Glomerular endothelial cell (primary cell): ENCODE measurements around the gene CDCP2. TPM values are rescaled to one million over a fixed set of nuclear protein-coding genes. Genes with fewer than 3 reads are reported as not detected.
"Not testable (repeated sequence)": the region's sequence is repeated elsewhere in the genome, so short reads cannot be mapped to it uniquely, and the experiment has no call there.

ENCODE experiments used
- DNase-seq: peaks from one replicate; pipeline ENCODE4 v3.0.0-alpha.2; 2011; ENCODE audit warnings: low read depth, low spot score; ENCODE audit errors: extremely low read depth
- total RNA-seq: library from RNA; depleted of rRNA; stranded (reverse); fragments of >200 nt; gene quantifications from 2 replicates; pipeline ENCODE4 v1.2.3, GENCODE V29; 2015

Gene CDCP2
- total RNA-seq, 1 donor from 2014 or later: not detected

DNA sequence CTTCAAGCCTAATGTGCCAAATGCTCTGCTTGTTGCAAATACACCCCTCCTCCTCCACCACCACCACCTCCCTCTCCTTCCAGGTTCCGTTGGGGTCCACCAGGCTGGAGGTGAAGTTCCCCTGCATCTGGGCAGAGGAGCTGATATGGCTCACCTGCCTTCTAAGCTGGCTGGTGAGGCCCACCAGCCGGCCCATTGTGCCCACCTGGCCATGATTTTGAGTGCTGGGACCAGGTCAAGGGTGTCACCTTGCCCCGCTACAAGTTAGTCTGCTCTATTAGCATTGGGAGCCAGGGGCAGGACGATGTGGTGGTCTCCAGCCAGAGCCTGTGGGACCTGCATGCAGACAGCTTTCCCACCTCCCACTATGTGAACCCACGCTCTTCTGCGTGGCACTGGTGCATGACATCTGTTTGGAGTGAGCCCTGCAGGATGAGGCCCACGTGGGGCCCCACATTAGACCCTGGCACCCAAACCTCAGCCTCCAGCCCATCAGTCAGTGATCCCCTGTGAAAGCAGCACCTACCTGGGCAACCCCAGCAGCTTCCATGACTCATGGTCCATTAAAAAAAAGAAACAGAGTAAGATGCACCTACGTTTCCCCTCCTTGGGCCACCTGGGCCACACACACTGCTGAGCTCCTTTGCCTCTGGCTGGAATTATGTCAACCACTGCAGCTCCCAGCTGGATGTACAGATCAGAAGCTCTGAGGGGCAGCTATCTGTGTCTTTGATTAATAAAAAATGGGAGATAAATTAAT, 15.6 kb upstream of the CDCP2 start:
- no peak for DNase-seq

DNA sequence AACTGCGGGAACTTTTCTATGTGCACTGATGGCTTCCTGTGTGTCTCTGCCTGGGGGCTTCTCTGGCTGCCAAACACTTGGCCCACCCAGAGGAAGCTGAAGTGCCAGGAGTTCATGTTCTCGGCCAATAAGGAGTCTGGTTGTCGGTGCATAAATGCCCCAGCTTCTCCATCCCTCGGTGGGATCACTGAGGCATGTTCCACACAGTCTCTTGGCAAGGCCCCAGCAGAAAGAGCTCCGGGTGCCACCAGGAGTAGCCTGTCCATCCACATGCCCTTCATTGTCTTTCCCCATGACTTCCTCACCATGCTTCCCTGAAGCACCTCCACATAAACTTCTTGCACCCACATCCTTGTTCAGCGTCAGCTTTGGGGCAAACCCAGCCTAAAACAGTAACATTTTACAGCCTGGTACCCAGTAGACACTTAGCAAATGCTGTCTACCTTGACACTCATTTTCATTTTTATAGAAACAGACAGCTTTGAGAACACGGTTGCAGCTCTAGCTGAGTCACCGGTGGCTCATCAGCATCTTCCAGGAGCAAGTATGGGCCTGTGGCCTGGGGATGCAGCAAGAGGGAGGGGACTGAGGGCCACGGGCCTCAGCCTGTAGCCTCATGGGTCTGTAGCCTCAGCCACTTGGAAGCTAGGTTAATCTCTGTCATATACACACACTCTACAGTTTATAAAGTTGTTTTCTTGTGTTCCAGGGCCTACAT, 14.8 kb upstream of the CDCP2 start:
- no peak for DNase-seq

DNA sequence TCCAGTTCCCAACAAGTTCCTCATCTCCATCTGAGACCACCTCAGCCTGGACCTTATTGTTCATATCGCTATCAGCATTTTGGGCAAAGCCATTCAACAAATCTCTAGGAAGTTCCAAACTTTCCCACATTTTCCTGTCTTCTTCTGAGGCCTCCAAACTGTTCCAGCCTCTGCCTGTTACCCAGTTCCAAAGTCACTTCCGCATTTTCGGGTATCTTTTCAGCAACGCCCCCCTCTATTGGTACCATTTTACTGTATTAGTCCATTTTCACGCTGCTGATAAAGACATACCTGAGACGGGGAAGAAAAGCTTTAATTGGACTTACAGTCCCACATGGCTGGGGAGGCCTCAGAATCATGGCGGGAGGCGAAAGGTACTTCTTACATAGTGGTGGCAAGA, 13.6 kb upstream of the CDCP2 start:
- DNase-seq: not testable (repeated sequence)

DNA sequence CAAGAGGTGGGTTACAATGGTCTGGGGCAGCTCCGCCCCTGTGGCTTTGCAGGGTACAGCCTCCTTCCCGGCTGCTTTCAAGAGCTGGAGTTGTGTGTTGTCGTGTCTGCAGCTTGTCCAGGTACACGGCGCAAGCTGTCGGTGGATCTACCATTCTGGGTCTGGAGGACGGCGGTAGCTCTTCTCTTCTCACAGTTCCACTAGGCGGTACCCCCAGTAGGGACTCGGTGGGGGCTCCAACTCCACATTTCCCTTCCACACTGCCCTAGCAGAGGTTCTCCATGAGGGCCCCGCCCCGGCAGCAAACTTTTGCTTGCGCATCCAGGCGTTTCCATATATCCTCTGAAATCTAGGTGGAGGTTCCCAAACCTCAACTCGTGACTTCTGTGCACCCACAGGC, 12.3 kb upstream of the CDCP2 start:
- DNase-seq: no peak

DNA sequence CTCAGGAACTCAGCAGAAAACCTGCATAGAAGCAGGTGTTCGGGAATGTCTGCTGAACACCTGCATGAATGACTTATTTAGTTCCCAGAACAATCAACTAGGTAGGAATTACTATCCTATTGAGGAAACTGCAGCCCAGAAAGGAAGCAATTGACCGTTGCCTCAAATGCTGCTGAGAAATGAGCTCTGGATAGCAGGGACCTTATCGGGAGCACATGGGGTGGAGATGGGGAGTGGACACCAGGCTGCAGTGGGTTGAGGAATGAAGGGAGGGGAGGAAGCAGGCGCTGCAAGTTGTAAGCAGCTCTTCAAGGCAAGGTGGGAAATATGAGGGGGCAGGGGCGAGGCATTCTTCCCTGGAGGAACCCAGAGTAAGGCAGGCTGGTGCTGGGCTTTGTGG, 10.8 kb upstream of the CDCP2 start:
- DNase-seq: no peak

DNA sequence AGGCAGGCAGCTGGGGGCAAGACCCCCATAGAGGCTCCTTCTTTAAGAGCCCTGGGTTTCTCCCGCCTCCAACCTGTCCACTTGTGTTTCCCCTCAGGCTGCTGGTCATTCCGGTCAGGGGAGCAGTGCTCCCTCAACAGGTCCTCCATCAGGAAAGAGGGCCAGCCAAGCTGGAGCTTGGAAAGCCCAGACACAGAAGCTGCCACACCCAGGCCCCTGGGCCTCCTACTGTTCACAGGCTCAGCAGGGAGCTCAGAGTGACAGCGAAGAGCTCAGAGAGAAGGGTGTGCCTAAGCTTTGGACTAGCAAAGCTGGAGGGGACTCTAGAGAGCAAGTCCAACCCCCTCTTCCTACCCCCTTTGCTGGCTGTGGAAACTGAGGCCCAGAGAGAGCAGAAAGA, 10.3 kb upstream of the CDCP2 start:
- DNase-seq: no peak

DNA sequence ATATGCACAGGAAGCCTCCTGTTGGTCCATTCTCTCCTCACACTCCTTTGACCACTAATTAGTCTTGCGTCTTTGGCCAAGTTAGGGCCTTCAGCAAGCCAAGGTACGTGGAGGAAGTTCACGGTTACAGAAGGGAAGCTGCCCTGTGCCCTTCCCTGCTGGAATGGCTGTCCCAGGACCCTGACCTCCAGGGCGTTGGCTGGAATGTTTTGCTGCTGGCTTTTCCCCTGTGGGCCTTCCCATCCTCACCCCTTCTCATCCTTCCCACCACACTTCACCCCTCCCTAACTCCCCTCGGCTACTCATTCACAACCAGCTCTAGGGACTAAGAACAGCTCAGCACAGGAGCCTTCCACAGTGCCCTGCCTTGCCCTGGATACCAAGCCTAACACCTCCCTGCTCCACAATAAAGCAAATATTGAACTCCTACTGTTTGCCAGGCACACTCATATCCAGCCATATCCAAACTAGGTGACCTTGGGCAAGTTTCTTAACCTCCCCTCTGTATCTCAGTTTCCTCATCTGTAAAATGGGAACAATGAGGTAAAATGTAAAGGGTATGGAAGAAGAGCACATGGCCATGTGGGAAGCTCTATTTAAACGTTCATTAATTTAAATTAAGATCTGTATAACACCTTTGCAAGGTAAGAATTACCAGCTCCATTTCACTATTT, 8.8 kb upstream of the CDCP2 start:
- no peak for DNase-seq

DNA sequence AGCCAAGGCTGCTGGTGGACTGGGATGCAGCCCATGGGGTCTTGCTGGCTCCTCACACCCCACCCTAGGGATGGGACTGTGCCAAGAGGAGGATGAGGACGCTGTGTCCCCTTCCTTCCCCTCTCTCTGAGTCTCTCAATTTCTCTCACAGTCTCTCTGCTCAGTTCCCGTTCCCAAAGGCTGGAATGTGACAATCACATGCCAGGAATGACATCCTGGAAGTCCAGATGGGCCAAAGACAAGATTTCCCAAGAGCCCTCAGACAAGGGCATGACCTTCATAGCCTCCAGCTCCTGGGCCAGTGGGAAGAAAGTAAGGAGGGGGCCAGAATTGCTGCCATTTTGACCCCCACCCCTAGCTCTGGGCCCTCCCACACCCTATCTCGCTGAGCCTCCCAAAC, 7.6 kb upstream of the CDCP2 start:
- no peak for DNase-seq

DNA sequence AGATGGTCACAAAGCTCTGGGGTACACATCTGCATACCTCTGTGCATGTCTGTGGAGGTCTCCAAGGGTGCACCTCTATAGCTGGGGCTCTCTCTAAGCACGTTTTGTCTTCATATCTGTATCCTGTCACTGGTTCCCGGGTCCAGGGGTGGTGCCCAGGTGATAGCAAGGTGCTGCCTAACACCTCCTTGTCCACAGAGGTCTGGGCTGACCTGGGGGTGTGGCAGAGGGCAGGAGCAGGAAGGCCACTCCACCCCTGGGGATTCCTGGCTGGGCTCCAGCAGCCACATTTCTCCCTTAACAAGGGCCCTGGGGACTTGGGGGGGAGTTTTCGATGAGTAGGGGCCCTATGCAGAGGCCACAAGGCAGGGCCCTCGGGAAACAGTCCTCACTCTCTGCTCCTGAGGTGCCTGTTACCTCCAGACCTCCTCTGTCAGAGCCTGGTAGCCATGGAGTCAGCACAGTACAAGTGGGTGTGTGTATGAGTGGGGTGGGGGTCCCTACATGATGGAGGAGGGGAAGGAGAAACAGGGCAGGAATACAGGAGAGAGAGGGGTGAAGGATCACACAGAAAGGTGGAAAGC, 7.0 kb upstream of the CDCP2 start:
- no peak for DNase-seq

DNA sequence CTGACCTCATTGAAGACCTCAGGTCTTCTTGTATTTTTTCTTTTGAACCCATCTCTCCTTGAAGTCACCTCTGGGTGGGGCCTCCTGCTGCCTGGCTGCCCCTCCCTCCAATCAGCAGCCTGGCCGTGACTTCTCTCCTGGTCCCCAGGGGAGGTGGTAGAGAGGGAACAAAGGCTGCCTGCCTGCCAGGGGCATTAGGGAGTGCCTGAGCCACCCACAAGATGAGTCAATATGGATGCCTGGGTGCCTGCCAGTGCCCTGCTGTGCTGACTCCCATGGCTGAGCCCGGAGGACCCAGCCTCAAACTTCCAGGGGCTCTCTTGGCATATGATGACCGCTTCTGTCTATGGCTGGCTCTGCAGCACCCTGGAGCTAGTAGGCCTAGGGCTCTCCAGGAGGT, 5.3 kb upstream of the CDCP2 start:
- DNase-seq: no peak

DNA sequence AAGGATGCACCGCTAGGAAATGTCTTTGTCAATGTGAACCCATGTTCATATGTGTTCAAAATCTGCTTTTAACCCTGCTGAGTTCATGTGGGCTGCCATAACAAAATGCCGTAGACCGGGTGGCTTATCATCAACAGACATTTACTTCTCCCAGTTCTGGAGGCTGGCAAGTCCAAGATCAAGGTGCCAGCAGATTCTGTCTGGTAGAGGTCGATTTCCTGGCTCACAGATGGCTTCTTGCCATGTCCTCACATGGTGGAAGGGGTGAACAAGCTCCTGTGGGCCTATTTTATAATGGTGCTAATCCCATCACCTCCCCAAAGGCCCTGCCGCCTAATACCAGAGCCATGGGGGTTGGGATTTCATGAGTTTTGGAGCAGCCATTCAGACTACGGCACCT, 4.6 kb upstream of the CDCP2 start:
- no peak for DNase-seq

DNA sequence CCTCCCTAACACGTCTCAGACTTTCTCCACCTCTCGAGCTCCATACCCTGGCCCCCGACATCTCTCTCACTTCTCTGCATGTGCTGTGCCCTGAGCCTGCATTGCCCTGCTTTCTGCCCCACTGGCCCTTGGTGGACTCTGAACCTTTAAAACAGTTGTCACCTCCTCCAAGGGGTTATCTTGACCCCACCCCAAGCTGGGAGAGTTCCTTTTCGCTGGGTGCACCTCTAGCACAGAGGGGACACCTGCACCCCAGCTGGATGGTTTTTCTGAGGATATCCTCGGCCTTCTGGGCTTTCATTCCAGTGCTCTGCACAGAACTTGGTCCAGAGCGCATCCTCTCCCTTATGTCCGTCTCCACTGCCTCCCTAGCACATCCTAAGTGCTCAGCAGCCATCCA, 4.2 kb upstream of the CDCP2 start:
- DNase-seq: no peak

DNA sequence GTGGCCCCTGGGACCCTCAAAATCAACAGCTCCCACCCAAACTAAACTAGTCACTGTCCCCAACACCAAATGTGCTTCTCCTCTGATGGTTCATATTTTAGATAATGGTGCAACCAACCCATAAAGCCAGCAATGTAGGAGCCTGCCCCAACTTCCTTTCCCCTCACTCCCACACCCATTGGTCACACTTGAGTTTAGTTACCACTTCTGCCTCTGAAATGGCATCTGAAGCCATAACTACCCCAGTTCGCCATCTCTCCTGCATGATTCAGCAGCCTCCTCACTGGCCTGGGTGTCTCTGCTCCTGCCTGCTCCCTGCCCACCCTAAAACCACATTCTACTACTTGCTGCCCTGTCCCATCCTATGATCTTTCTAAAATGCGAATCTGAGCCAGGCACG, 3.4 kb upstream of the CDCP2 start:
- no peak for DNase-seq

DNA sequence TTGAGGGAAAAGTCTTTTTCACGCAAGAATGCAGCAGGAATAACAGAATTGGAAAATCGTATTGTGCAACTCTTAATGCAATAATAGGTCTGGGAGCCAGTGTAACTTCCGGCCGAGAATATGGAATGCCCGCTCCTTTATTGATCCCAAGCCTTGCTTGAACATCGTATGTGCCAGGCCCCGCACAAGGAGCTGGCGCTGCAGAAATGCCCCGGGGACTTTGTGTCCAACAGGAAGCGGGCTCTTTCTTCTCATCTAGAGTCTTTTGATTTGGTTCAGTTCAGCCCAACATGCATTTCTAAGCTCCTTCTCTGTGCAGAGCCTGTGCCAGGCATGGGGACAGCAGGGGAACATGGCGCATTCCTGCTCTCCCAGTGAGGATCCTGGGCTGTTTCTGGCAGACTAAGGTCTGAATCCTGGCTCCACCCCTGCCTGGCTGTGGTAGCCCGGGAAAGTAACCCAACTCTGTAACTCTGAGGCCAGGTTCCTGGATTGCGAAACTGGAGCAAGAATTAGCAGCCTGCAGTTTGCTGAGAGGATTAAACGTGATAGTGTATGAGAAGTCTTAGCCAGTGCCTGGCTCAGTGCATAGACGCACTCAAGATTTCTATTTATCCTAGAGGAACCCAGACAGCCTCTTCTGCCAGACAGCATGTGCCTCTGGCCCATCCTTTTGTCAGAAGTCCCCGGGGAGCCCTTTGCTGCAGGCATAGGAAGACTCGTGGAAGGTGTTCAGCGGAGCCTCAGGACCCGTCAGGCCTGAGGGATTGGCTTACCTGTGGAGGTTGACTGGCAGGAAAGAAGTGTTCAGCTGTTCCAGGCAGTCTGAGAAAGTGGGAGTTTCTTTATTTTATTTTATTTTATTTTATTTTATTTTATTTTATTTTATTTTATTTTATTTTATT, 987 bp upstream of the CDCP2 start:
- DNase-seq: no peak

DNA sequence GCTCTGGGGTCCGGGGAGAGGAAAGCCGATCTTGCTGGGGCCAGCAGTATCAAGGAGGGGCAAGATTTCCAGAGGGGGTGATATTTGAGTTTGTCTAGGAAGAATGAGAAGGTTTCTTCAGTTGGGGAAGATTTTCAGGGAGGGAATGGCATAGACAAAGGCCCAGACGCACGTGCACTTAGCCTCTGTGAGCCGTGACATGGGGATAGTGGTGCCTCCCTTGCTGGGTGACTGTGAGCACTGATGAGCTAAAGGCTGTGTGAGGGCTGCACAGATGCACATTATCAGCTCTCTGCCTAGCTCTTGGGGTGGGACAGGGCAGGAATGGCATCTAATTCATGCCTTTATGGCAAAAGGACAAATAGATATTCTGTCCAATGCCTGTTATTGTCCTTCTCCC, 1.8 kb downstream of the CDCP2 start:
- DNase-seq: no peak

DNA sequence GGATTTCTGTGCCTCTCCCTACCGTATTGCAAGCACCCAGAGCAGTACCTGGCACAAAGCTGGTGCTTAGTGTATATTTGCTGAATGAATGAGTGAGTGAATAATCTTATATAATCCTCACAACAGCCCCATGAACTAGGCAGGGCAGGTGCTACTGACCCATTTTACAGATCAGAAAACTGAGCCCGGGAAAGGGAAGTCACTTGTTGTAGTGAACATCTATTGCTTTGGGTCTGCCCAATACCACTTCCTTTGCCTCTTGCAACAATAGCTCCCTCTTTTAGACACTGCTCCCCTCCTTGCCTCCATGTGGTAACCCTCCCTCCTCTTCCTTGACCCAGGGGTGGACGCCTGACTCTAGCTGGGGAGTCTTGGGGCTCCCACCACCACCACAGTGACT, 3.1 kb downstream of the CDCP2 start:
- DNase-seq: no peak

DNA sequence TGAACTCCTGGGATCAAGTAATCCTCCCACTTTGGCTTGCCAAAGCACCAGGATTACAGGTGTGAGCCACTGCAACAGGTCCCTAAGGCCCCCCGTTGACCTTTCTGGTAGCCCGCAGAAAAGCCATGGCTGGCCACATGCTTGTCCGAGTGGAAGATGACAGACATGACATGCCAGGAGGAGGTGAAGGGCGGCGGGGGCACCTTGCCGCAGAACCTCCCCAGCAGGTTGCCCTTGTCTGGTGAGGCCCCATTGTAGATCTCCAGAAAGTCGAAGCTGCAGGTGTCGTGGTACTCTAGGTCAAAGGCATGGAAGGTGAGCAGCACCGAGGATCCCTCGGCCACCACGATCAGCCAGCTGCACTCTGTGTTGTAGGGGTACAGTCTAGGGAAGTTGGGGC, 8.4 kb downstream of the CDCP2 start:
- no peak for DNase-seq

DNA sequence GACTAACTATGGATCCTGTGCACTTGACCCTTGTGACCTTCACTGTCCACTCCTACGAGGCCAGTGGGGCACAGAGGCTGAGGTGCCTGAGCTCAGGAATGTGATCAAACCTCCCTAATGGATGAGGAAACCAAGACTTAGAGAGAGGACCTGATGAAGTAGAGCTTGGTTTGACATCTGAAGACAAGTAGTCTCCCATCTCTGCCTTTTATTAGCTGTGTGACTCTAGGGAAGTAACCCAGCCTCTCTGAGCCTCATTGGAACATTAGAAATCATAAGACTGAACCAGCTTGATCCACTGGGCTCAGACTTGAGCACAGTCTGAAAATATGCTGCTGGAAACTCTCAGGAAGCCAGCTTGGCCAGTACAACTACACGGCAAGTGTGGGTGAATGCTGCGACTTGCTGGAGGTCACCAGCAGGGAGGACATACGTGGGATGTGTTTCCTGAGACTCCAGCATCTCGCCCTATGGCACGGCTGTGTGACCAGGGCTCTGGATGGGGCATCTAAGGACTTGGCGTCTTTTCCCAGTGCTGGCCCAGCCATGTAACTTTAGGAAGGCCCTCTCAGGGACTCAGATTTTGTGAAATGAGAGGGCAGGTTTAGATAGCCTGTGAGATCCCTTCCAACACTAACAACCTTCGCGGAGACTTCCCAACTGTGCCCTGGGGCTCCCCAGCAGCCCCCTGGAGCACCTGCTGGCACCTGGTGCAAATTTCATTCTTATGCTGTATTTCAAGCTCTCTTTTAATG, 10.5 kb downstream of the CDCP2 start:
- DNase-seq: no peak

DNA sequence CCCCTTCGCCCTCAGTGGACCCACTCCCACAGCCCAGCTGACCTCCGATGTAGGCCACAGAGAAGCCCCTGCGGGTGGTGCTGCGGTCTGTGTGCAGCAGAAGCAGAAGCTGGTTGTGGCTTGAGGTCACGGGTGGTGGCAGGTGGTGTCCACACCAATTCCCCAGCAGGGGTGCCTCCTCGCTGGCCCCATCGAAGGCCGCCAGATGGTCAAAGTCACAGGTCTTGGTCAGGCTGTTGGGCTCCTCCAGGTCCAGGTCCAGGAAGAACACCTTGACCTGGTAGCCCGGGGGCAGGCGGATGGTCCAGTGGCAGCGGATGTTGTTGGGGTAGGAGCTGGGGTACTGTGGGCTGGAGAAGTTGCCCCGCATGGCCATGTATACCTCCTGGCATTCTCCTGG, 13.1 kb downstream of the CDCP2 start:
- no peak for DNase-seq

DNA sequence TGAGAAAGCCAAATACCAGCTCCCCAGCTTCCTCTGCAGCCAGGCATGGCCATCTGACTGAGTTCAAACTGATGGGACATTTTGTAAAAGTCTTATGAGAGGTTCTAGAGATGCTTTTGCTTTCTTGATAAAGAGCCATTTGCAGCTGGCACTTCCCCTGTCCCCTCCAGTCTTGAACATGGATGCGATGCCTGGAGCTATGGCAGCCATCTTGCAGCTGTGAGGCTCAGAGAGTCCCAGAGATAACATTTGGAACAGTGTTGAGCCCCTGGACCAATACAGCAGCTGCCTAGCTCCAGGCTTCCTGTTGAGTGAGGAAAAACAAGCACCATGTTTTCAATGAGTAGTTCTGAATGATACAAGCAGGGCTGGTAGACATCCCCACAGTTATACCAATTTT, 13.8 kb downstream of the CDCP2 start:
- DNase-seq: no peak
